ENCODE measurements around the gene TBX15.

Gene TBX15

GRCh38 chr1:119001181-119002027, 13.3 kb upstream of the TBX15 start:
- DNase-seq: no peak

- DNase-seq: no peak
Observed at GRCh38 chr1:119000371-119001180, 12.4 kb upstream of the TBX15 start.

DNA sequence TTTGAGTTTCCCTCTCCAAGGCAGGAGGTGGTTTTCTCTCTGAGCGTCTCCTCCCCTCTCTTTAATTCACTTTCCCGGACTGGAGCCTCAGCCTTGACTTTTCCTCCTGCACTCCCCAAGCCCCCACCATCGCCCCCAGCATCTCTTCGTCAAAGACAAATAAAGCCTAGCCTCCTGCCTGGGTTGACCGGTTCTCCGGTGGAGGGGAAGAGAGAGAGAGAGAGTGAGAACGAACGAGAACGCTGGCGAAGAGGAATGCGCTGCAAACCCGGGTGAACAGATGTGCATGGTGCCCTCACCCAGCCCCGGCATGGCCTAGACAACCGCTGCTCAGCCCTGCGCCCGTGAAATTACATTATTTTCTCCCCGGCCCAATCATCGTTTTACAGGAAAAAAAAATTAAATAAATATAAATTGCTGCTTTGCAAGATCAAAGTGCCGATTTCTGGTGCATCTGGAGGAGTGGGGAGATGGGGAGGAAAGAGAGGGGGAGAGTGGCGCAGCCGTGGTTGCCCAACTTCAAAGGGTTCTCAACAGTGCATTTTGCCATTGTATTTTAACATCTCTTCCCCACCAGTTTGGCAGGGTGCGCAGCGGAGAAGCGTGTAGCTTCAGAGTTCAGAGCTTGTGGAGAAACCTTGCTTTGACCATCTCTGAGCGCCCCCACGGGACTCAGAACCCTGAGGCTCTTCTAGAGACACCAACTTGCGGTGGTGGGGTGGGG, 11.4 kb upstream of the TBX15 start:
- no peak for DNase-seq

- no peak for DNase-seq
Observed at GRCh38 chr1:118998171-118998570, 10.0 kb upstream of the TBX15 start.

DNA sequence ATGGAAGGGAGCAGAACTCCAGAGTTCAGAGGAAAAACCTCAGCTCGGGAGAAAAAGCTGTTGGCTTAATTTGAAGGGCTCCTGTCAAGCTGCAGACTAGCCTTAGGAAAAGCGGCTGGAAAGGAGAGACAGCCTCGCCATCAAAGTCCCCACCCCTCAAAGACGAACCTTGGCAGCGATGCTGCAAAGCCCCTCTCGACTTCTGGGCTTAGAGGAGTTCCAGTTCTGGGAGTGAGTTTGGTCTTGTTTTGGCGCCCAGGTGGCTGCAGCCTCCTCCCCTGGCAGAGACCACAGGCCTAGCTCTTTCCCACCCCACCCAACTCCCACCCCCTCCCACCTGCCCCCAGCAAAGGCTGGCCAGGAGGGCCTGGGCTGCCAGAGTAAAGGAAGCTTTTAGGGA, 9.1 kb upstream of the TBX15 start:
- DNase-seq: no peak

GRCh38 chr1:118995312-118996016, 7.3 kb upstream of the TBX15 start:
- DNase-seq: no peak

DNA sequence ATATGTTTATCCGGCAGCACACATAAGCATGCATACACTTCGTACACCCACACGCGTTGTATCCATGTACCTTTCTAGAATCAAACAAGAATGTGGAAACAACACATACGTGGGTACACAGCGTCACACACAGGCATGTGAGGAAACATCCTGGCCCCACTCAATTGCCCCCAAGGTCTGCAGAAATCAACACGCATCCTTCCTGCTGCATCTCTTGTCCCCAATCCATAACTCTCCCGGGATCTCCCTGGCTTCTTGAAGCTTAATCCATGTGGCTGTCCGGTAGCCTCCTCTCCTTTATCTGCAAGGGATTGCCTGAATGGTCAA, 5.5 kb upstream of the TBX15 start:
- no peak for DNase-seq

DNA sequence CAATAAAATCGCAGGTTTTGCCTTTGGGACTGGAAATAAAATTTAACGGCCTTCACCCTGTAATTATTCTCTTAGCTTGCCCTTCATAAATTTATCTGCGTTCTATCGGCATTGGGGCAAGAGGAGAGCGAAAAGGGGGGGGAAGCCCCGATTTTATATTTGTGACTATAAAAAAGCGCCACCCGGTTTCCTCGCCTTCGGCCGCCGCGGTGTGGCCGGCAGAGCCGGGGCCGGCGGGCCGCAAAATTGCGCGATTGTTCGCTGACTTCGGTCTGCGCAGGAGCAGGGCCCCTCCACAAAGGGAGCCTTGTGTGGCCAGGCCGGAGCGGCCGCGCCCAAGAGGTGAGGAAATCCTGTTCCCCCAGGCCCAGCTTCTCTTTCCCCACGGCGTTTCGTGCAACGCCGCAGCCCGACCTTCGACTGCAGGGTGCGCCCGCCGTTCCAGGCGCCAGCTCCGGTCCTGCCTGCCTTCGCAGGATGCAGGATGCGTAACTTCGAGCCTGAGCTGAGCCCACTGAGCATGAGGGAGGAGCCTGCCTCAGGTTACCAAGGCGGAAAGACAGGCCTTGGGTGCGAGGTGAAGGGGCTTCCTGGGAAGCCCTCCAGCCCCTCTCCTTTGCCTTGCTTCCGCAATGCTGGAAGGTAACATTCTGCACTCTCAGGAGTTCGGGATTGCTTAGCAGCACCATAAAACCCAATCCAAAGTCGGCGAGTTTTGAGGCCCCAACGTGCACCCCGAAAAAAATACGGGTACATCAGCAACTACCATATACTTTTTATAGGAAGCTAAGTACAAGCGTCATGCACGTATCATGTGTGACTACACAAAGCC, 4.9 kb upstream of the TBX15 start:
- DNase-seq: no peak

GRCh38 chr1:118992237-118992825, 4.2 kb upstream of the TBX15 start:
- no peak for DNase-seq

DNA sequence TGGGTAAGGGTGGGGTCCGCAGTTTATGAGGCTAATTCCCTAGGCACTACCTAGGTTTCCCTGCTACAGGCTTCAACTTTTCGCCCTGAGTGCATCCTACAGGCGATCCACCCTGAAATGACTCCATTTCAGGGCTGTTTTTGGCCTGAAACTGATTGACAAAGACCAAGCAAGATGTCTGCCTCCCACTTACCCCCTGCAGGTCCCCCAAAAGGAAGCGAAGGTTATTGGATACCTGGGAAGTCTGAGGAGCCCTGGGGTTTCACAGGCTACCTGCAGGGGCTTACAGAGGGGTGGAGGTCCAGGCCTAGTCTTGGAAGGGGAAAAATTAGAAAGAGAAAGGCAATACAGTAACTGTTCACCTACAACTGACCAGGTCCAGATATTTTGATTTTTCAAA, 3.3 kb upstream of the TBX15 start:
- no peak for DNase-seq

DNA sequence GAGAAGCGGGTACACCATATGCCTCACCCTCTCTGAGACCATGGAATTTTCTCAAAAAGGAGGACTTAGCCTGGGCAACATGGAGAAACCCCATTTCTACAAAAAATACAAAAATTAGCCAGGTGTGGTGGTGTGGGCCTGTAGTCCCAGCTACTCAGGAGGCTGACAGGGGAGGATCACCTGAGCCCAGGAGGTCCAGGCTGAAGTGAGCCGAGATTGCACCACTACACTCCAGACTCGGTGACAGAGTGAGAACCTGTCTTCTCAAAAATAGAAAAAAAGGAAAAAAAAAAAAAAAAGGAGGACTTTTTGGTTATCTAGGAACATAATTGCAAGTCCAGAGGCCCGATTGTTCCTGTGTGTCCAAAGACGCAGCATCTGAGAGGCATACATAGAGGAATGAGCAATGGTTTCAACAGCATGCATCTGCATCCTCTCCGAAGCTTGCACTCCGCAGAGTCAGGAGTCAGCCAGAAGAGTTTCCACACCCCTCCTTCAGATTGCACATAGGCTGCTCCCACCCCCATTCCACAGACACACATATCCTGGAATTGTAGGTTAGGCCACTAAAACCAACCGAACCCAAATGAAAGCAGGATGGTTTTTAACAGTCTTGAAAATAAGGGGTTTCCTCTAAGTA, 2.5 kb upstream of the TBX15 start:
- DNase-seq: no peak

DNA sequence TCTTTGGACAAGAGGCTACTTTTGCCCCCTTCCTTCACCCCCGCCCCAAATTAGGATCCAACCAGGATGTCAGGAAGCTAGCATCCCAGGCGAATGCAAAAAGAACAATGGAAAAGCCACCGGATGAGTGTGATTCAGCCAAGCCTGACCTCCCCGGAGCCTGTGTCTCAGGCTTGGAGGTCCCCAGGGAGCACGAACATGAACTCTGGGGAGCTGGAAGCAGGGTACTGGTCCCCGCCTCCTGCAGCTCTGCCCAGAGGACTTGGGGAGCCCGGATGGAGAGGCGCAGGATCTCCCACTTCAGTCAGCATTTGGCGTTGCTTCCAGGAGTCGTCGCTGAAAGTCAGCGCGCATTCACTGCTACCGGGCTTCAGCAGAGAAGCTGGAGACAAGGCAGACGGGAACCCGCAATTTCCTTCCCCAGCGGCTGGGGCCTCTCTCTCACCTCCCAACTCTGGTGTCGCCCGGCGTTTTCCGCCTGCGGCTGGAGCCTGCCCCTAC, 1.8 kb upstream of the TBX15 start:
- no peak for DNase-seq

- DNase-seq: no peak
Observed at GRCh38 chr1:118989006-118989815, 1.1 kb upstream of the TBX15 start.

DNA sequence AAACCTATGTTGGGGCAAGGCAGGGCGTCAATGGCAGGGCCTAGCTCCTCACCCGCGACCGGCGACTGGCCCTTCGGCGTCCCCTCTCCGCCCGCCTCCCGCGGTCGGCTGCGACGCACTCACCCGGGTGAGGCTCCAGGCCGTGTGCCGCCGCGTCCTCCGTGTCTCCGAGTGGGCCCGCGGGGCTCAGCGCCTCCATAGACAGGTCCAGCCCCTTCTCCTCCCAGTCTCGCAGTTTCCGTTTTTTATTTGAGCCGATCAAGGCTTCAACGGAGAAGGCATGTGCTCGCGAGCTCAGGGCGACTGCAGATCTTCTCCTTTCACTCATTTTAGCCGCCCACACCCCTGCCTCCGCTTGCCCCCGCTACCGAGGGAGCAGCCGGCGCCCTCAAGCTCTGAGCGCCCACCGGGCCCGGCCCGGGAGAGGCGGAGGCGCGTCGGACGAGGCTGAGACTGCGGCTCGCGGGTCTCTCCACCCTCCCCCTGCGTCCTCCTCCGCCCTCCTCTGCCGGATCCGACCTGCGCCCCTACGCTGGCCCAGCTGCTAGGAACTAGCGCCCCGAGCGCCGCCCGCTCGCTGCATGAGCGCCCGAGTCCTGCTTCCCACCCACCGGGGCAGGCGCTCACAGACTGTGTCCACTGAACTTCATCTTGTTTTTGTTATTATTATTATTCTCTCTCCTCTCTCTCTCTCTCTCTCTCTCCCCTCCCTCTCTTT, 516 bp downstream of the TBX15 start:
- DNase-seq: peak; percentile 54

DNA sequence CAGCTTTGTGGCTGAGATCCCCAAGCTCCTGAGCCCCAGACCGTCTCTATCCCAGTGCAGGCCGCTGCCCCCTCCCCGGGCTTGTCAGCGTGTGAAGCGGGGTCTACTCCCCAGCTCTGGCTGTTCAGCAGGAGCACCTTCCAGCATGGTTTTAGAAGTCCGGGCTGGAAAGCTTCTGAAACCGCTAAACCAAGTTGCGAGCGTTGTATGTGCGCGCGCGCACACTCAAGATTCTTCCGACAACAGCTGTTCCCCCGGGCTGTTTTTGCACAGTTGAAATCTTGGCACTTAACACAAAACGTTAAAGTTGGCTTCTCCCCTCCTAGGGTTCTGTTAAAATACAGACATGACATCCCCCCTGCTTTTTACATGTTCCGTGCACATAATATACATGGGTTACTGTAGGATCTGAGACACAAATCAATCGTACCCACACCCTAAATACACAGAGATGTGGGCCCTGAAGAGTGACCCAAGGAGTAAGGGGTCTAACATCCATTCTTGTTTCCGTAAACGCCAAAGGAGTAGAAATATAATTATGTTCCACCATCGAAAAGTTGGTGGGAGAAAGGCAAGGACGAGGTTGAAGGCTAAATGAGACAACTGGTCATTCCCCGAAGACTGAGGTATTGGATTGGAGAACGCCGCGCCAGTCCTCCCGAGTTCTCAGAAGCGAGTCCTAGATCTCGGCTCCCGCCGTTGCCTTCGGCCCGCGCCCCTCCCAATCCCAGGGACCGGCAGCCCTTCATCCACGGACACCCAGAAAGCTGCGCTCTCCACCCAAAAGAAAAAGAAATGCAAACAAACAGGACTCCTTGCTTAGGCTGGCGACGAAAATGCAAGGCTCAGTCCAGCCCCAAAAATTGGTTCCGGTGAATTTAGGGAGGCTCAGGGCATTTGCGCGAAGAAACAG, 1.3 kb downstream of the TBX15 start:
- peak; percentile 54 for DNase-seq

DNA sequence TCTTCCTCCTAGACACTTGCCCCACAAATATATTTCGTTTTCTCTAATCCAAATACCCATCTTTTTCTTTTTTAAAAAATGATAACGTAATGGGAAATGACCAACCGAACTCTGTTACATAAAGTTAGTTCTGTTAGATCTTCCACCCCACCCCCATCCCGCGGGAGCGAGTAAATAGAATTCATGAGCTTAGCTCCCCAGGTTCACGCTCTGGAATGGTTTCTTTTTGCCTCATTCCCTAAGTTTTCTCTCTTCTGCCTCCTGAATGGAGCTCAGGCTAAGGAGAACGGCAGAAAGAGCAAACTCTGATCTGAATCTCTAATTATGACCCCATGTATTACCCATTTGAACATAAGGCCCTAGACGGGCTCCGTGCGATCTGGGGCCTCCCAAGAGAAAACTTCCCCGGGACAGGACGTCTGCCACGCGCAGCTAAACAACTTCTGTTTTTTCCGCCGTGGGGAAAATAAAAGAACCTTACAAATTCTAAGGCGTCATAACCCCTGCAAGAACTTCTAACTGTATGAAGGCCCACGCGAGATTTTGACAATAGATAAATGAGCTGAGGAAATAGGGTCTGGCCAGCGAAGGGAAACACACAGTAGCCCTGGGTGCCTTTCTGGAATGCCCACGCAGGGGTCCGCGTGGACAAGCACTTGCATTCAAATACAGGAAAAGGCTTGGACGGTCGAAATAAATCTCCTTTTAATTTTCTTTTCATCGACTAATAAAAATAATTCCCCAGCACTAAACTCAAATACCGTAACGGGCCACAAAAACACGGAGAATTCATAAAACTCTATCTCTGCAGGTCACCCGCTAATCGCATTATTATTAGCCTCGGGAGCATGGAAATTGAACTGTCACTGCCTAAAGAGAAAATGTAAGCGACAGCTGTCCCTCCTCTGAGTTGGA, 2.2 kb downstream of the TBX15 start:
- no peak for DNase-seq

Data from DMS79 treated with DMSO at 0.1 percent for 48 hours (cell line).